Measurements from ENCODE around the gene MED15.

DNA sequence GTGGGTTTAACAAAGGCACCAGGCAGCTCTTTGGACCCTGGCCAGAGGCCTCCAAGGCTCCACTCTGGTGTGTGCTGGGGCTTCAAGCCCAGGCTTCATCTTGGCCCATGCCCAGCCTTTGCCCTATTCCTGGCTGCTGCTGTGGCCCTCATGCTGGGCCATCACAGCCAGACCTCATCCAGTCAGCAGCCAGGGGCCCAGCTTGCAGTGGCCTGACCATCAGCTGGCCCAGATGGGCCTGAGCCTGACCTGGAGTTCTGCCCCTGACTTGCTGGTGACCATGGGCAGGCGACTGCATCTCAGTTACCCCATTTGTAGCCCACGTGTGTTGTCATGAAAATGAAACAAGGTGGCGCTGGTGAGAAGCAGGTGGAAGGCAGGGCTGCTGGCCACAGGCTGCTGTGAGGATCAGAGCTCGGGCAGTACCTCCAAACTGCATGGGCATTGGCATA is 76.1 kb downstream of the MED15 start:
- TF ChIP-seq, protein P1, sequence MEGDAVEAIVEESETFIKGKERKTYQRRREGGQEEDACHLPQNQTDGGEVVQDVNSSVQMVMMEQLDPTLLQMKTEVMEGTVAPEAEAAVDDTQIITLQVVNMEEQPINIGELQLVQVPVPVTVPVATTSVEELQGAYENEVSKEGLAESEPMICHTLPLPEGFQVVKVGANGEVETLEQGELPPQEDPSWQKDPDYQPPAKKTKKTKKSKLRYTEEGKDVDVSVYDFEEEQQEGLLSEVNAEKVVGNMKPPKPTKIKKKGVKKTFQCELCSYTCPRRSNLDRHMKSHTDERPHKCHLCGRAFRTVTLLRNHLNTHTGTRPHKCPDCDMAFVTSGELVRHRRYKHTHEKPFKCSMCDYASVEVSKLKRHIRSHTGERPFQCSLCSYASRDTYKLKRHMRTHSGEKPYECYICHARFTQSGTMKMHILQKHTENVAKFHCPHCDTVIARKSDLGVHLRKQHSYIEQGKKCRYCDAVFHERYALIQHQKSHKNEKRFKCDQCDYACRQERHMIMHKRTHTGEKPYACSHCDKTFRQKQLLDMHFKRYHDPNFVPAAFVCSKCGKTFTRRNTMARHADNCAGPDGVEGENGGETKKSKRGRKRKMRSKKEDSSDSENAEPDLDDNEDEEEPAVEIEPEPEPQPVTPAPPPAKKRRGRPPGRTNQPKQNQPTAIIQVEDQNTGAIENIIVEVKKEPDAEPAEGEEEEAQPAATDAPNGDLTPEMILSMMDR (conservative IDR thresholded peaks at IDR 0.05; ENCODE audit: low read length), result peak; percentile 54
- TF ChIP-seq EZH2phosphoT487 (IDR thresholded peaks at IDR 0.05; ENCODE audit: borderline replicate concordance), result no peak
